HG02840 (cell line): ENCODE data around the gene PREB.

Experiments used
- ATAC-seq: cut with Tn5 transposase; IDR thresholded peaks from one replicate; pipeline ENCODE4 v1.9.1; 2021; ENCODE audit warnings: mild to moderate bottlenecking, moderate library complexity, moderate number of reproducible peaks; ENCODE audit not compliant: unreplicated experiment, low FRiP score

The PREB gene

GRCh38 chr2:27096748-27097297 lies 37.6 kb downstream of the PREB start:
- ATAC-seq, result no peak

- ATAC-seq, result no peak
Observed at GRCh38 chr2:27095745-27096651, 38.4 kb downstream of the PREB start.

GRCh38 chr2:27095427-27095744 lies 39.0 kb downstream of the PREB start:
- no peak for ATAC-seq

GRCh38 chr2:27094353-27094984 lies 40.0 kb downstream of the PREB start:
- ATAC-seq, result no peak

- ATAC-seq, result no peak
Observed at GRCh38 chr2:27093430-27094352, 40.7 kb downstream of the PREB start.

- no peak for ATAC-seq
Observed at GRCh38 chr2:27092696-27093429, 41.6 kb downstream of the PREB start.

GRCh38 chr2:27091746-27092695 lies 42.4 kb downstream of the PREB start:
- no peak for ATAC-seq

- no peak for ATAC-seq
Observed at GRCh38 chr2:27089111-27089954, 45.1 kb downstream of the PREB start.

GRCh38 chr2:27088634-27089033 lies 45.8 kb downstream of the PREB start:
- ATAC-seq, result no peak

- ATAC-seq, result no peak
Observed at GRCh38 chr2:27087823-27088410, 46.5 kb downstream of the PREB start.

GRCh38 chr2:27086724-27087593 lies 47.5 kb downstream of the PREB start, which contains the start of gene KHK:
TSS of gene KHK (plus strand) at chr2:27086772. CDS start at chr2:27087260, 488 bp downstream.
- peak; percentile 12 for ATAC-seq

GRCh38 chr2:27086090-27086723 lies 48.2 kb downstream of the PREB start:
- ATAC-seq, result peak; percentile 74

GRCh38 chr2:27085673-27086089 lies 48.8 kb downstream of the PREB start:
- ATAC-seq, result peak; percentile 4

GRCh38 chr2:27085062-27085672 lies 49.3 kb downstream of the PREB start:
- no peak for ATAC-seq

GRCh38 chr2:27084297-27085061 lies 50.0 kb downstream of the PREB start:
- no peak for ATAC-seq
